ENCODE measurements around the gene GAS7.

Gene GAS7

DNA sequence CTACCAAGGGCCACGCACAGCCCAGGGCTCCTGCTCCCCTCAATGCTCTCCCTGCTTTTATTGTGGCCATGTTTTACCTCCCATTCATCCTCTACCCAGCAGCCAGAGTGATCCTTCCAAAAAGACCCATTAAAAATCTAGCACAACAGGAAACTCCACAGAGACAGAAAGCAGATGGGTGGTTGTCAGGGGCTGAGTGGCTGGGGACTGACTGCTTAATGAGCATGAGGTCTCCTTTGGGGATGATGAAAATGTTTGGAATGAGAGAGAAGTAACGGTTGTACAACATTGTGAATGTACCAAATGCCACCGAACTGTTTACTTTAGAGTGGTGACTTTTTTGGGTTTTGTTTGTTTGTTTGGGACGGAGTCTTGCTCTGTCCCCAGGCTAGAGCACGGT, 107.4 kb downstream of the GAS7 start:
- H3K4me1 ChIP-seq (ENCODE audit: control insufficient read depth, insufficient read depth, low read length), result peaks cover 46% of the 10 kb centered on the region
- peaks cover 4 to 7% of the 10 kb centered on the region in 2 donors for H3K9me3 ChIP-seq (ENCODE audit: control insufficient read depth in 2 of 2, low read length in 2 of 2)
- H3K36me3 ChIP-seq (ENCODE audit: control insufficient read depth in 2 of 2, insufficient read depth in 2 of 2, low read length in 2 of 2), result peaks cover 0 to 2% of the 10 kb centered on the region in 2 donors
- H3K27ac ChIP-seq (ENCODE audit: low read length), result peak overlapping the region; percentile 64
- H3K4me3 ChIP-seq (ENCODE audit: low read length in 2 of 2), result no peak overlapping the region
- no peaks in the 10 kb centered on the region for H3K27me3 ChIP-seq (ENCODE audit: control insufficient read depth in 1 of 2, insufficient read depth in 2 of 2, low read length in 2 of 2)
- no peak overlapping the region for H3K9ac ChIP-seq (ENCODE audit: low read length in 2 of 2)

DNA sequence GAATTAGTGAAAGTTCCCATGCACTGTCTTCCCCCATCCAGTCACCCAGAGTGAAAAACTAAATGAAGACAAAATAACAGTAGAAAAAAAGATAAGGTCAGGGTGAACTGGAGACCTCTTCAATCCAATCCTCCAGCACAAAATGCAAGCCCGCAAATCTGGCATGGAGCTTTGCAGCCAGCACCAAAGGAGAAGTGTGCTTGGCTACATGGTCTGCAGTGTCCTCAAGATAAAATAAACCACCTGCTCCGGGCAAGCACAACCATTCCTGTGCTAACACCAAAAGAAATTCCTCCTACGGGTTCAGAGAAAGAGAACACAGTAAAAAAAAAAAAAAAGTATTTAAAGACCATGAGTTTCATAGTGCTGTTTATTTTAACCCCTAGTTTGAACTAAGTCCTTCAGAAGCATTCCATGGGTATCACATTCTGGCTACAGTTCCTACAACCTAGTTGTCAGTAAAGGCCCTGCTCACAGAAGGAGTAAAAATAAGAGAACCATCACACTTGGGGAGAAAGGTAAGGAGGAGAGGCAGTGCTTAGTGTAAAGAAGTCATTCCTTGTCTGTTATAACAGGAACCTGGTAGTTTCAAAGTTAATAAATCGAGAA, 109.1 kb downstream of the GAS7 start:
- H3K4me3 ChIP-seq (ENCODE audit: low read length in 2 of 2), result no peak overlapping the region
- H3K4me1 ChIP-seq (ENCODE audit: control insufficient read depth, insufficient read depth, low read length), result peaks cover 44% of the 10 kb centered on the region
- no peaks in the 10 kb centered on the region for H3K27me3 ChIP-seq (ENCODE audit: control insufficient read depth in 1 of 2, insufficient read depth in 2 of 2, low read length in 2 of 2)
- peaks cover 4 to 7% of the 10 kb centered on the region in 2 donors for H3K9me3 ChIP-seq (ENCODE audit: control insufficient read depth in 2 of 2, low read length in 2 of 2)
- no peak overlapping the region for H3K9ac ChIP-seq (ENCODE audit: low read length in 2 of 2)
- peaks cover 0 to 2% of the 10 kb centered on the region in 2 donors for H3K36me3 ChIP-seq (ENCODE audit: control insufficient read depth in 2 of 2, insufficient read depth in 2 of 2, low read length in 2 of 2)
- peak overlapping the region; percentile 64 for H3K27ac ChIP-seq (ENCODE audit: low read length)

DNA sequence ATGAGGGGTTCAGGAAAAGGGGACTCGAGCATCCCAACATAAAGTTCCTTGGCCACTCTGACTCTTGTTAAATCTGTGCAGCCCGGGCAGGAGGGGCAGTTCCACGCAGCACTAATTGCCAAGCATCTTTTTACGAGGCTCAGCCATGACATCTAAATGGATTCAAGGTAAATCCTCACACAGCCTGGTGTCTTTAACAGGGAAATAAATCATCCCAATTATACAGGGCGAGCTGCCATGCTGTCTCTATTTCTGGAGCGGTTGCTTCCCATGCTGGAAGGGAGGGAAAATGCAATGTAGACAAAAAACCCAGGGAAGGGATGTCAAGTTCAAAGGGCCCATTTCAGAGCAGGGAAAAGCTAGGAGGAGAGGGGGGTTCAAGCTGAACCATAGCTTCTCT, 110.0 kb downstream of the GAS7 start:
- H3K27ac ChIP-seq (ENCODE audit: low read length), result no peak overlapping the region
- H3K9ac ChIP-seq (ENCODE audit: low read length in 2 of 2), result no peak overlapping the region
- H3K27me3 ChIP-seq (ENCODE audit: control insufficient read depth in 1 of 2, insufficient read depth in 2 of 2, low read length in 2 of 2), result no peaks in the 10 kb centered on the region
- peaks cover 0 to 2% of the 10 kb centered on the region in 2 donors for H3K36me3 ChIP-seq (ENCODE audit: control insufficient read depth in 2 of 2, insufficient read depth in 2 of 2, low read length in 2 of 2)
- no peak overlapping the region for H3K4me3 ChIP-seq (ENCODE audit: low read length in 2 of 2)
- peaks cover 4 to 7% of the 10 kb centered on the region in 2 donors for H3K9me3 ChIP-seq (ENCODE audit: control insufficient read depth in 2 of 2, low read length in 2 of 2)
- H3K4me1 ChIP-seq (ENCODE audit: control insufficient read depth, insufficient read depth, low read length), result peaks cover 40% of the 10 kb centered on the region

DNA sequence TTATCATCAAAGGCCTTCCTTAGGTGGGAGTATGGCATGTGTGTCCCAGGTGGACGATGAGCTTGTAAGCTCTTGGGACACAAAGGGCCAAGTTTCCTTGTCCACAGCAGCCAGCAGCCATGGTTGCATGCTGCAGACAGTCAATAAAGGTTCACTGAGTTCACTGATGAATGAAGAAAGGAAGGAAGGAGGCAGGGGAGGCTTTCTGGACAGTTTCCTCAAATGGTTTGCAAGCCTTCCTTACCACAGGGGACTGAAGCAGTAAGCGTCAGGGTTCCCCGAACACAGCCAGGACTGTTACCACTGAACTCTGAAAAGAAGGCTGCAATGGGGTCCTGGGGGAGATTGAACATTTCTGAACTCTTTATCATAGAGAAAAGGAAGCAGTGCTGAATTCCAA, 111.1 kb downstream of the GAS7 start:
- Histone ChIP-seq H3K4me3 (ENCODE audit: low read length in 2 of 2) (no peak overlapping the region), H3K27ac (ENCODE audit: low read length) (no peak overlapping the region), H3K27me3 (ENCODE audit: control insufficient read depth in 1 of 2, insufficient read depth in 2 of 2, low read length in 2 of 2) (no peaks in the 10 kb centered on the region), H3K9ac (ENCODE audit: low read length in 2 of 2) (no peak overlapping the region), H3K36me3 (ENCODE audit: control insufficient read depth in 2 of 2, insufficient read depth in 2 of 2, low read length in 2 of 2) (peaks cover 0 to under 1% of the 10 kb centered on the region in 2 donors), H3K4me1 (ENCODE audit: control insufficient read depth, insufficient read depth, low read length) (peaks cover 40% of the 10 kb centered on the region), H3K9me3 (ENCODE audit: control insufficient read depth in 2 of 2, low read length in 2 of 2) (peaks cover 0 to 3% of the 10 kb centered on the region in 2 donors)

DNA sequence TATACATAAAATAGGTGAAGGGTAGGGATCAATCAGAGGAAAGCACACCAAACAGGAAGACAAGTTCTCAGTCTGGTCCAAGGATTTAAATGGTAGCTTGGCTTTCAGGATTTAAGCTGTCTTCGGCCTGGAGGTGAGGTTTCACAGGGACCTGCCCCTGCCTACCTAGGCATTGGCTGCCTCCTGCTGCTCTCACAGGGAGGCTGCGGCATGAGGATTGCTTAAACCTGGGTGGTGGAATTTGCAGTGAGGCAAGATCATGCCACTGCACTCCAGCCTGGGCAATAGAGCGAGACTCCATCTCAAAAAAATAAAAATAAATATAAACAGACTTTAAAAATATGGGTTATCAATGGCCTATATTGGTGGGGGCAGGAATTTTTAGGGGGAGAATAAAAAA, 114.5 kb downstream of the GAS7 start:
- Histone ChIP-seq H3K9ac (ENCODE audit: low read length in 2 of 2) (no peak overlapping the region), H3K4me3 (ENCODE audit: low read length in 2 of 2) (no peak overlapping the region), H3K36me3 (ENCODE audit: control insufficient read depth in 2 of 2, insufficient read depth in 2 of 2, low read length in 2 of 2) (no peaks in the 10 kb centered on the region), H3K27me3 (ENCODE audit: control insufficient read depth in 1 of 2, insufficient read depth in 2 of 2, low read length in 2 of 2) (no peaks in the 10 kb centered on the region), H3K4me1 (ENCODE audit: control insufficient read depth, insufficient read depth, low read length) (peaks cover 25% of the 10 kb centered on the region), H3K27ac (ENCODE audit: low read length) (no peak overlapping the region), H3K9me3 (ENCODE audit: control insufficient read depth in 2 of 2, low read length in 2 of 2) (no peaks in the 10 kb centered on the region)

DNA sequence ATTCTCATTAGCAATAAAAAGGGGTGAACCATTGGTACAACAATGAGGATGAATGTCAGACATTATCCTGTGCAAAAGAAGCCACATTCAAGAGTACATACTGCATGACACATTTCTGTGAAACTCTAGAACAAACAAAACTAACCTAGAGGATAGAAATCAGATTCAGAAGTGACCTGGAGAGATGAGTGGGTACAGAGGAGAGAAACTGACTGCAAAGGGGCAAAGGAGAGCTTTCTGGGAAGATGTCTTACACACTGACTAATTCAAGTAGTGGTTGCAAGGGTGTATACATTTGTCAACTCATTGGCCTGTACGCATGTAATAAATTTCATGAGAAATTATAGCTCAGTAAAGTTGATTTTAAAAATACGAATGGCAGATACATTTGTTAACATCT, 115.6 kb downstream of the GAS7 start:
- Histone ChIP-seq H3K9ac (ENCODE audit: low read length in 2 of 2) (no peak overlapping the region), H3K9me3 (ENCODE audit: control insufficient read depth in 2 of 2, low read length in 2 of 2) (no peaks in the 10 kb centered on the region), H3K4me3 (ENCODE audit: low read length in 2 of 2) (no peak overlapping the region), H3K27ac (ENCODE audit: low read length) (no peak overlapping the region), H3K4me1 (ENCODE audit: control insufficient read depth, insufficient read depth, low read length) (peaks cover 15% of the 10 kb centered on the region), H3K27me3 (ENCODE audit: control insufficient read depth in 1 of 2, insufficient read depth in 2 of 2, low read length in 2 of 2) (no peaks in the 10 kb centered on the region), H3K36me3 (ENCODE audit: control insufficient read depth in 2 of 2, insufficient read depth in 2 of 2, low read length in 2 of 2) (no peaks in the 10 kb centered on the region)

DNA sequence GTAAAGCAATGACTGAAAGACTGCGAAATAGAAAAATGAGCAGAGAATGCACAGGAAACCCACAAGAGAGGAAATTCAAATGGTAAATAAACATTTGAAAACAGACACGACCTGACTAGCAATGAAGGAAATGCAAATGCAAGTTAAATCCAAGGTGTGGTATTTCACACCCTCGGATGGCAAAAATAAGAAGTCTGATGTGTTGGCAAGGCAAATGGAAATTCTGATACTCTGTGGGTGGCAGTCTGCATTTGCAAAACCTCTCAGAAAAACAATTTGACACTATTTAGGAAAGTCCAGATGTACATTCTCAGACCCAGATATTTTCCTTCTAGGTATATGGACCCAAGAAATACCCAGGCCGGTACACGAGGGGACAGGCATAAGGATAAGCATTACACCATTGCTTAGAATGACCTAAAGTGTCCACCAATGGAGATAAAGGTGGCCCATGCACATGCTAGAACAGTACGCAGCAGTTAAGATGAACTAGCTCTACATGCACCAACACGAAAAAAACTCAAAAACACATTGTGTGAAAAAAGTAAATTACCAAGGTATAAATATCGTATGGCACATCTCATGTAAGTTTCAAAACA, 116.7 kb downstream of the GAS7 start:
- no peaks in the 10 kb centered on the region for H3K27me3 ChIP-seq (ENCODE audit: control insufficient read depth in 1 of 2, insufficient read depth in 2 of 2, low read length in 2 of 2)
- H3K36me3 ChIP-seq (ENCODE audit: control insufficient read depth in 2 of 2, insufficient read depth in 2 of 2, low read length in 2 of 2), result no peaks in the 10 kb centered on the region
- H3K4me1 ChIP-seq (ENCODE audit: control insufficient read depth, insufficient read depth, low read length), result peaks cover 9% of the 10 kb centered on the region
- H3K4me3 ChIP-seq (ENCODE audit: low read length in 2 of 2), result no peak overlapping the region
- H3K9ac ChIP-seq (ENCODE audit: low read length in 2 of 2), result no peak overlapping the region
- H3K9me3 ChIP-seq (ENCODE audit: control insufficient read depth in 2 of 2, low read length in 2 of 2), result no peaks in the 10 kb centered on the region
- no peak overlapping the region for H3K27ac ChIP-seq (ENCODE audit: low read length)

DNA sequence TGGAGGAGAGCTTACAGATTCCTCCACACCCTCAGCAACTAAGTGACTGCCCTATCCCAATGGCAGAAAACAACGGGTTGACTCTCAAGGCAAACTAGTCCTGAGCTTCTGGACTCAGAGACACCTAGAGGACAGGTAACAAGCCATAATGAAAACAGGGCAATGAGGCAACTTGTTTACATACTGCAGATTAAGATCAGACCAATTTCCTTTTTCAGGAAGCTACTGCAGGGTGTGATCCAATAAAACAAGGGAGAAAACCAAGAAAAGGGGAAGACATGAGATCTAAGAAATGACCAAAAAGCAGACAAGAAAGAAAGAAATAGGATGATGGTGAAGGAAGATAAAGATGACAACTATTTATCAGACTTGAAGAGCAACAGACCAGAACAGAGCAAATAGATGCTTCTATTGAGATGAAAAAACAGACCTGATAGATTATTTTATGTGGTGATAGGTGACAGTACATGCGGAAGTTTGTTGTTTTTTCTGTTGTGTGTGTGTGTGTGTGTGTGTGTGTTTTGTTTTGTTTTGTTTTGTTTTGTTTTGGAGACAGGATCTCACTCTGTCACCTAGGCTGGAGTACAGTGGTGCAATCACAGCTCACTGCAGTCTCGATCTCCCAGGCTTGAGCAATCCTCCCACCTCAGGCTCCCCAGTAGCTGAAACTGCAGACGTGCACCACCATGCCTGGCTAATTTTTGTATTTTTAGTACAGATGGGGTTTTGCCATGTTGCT, 120.7 kb downstream of the GAS7 start:
- Histone ChIP-seq H3K27me3 (ENCODE audit: control insufficient read depth in 1 of 2, insufficient read depth in 2 of 2, low read length in 2 of 2) (no peaks in the 10 kb centered on the region), H3K9me3 (ENCODE audit: control insufficient read depth in 2 of 2, low read length in 2 of 2) (no peaks in the 10 kb centered on the region), H3K9ac (ENCODE audit: low read length in 2 of 2) (no peak overlapping the region), H3K4me3 (ENCODE audit: low read length in 2 of 2) (no peak overlapping the region), H3K27ac (ENCODE audit: low read length) (no peak overlapping the region), H3K4me1 (ENCODE audit: control insufficient read depth, insufficient read depth, low read length) (peaks cover 4% of the 10 kb centered on the region), H3K36me3 (ENCODE audit: control insufficient read depth in 2 of 2, insufficient read depth in 2 of 2, low read length in 2 of 2) (no peaks in the 10 kb centered on the region)

DNA sequence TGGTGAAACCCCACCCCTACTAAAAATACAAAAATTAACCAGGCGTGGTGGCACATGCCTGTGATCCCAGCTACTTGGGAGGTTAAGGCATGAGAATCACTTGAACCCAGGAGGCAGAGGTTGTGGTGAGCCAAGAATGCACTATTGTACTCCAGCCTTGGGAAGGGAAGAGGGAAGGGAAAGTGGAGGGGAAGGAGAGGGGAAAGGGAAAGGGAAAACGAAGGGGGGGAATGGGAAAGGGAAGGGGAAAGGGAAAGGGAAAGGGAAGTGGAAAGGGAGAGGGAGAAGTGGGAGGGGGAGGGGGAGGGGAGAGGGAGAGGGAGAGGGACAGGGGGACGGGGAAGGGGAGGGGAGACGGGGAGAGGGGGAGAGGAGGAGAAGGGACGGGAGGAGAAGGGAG, 122.5 kb downstream of the GAS7 start:
- no peak overlapping the region for H3K9ac ChIP-seq (ENCODE audit: low read length in 2 of 2)
- H3K9me3 ChIP-seq (ENCODE audit: control insufficient read depth in 2 of 2, low read length in 2 of 2), result no peaks in the 10 kb centered on the region
- H3K4me3 ChIP-seq (ENCODE audit: low read length in 2 of 2), result no peak overlapping the region
- H3K27ac ChIP-seq (ENCODE audit: low read length), result no peak overlapping the region
- H3K27me3 ChIP-seq (ENCODE audit: control insufficient read depth in 1 of 2, insufficient read depth in 2 of 2, low read length in 2 of 2), result no peaks in the 10 kb centered on the region
- H3K36me3 ChIP-seq (ENCODE audit: control insufficient read depth in 2 of 2, insufficient read depth in 2 of 2, low read length in 2 of 2), result no peaks in the 10 kb centered on the region
- H3K4me1 ChIP-seq (ENCODE audit: control insufficient read depth, insufficient read depth, low read length), result peaks cover 4% of the 10 kb centered on the region

DNA sequence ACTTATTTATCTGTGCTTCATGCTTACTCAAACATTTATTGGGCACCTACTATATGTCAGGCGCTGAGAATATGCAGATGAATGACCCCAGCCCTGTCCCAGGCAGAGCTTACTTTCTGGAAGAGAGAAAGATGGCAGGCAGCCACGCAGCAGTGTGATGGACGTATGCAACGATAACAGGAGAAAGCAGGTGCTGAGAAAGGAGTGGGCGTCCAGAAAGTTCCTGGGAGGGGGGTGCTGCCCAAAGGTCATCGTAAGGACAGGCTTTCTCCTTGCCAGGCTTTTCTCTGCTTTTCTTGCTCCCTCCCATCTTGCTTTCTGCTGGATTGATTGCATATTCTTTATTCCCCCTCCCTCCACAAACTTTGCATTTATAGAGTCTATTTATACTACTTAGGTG, 124.5 kb downstream of the GAS7 start:
- H3K4me3 ChIP-seq (ENCODE audit: low read length in 2 of 2), result no peak overlapping the region
- H3K27me3 ChIP-seq (ENCODE audit: control insufficient read depth in 1 of 2, insufficient read depth in 2 of 2, low read length in 2 of 2), result no peaks in the 10 kb centered on the region
- H3K9ac ChIP-seq (ENCODE audit: low read length in 2 of 2), result no peak overlapping the region
- H3K36me3 ChIP-seq (ENCODE audit: control insufficient read depth in 2 of 2, insufficient read depth in 2 of 2, low read length in 2 of 2), result no peaks in the 10 kb centered on the region
- H3K9me3 ChIP-seq (ENCODE audit: control insufficient read depth in 2 of 2, low read length in 2 of 2), result no peaks in the 10 kb centered on the region
- H3K4me1 ChIP-seq (ENCODE audit: control insufficient read depth, insufficient read depth, low read length), result peaks cover 10% of the 10 kb centered on the region
- no peak overlapping the region for H3K27ac ChIP-seq (ENCODE audit: low read length)

Measured in stomach smooth muscle (tissue), 2 donors.